Measurements from ENCODE around the gene MISFA.
"Not testable (repeated sequence)": the region's sequence is repeated elsewhere in the genome, so short reads cannot be mapped to it uniquely, and the experiment has no call there.

Gene MISFA

GRCh38 chr11:18599739-18600230 is at the start of gene MISFA:
Gene MISFA, plus strand, starts transcription at chr11:18599789. Its CDS starts 140 bp downstream, at chr11:18599929.
- DNase-seq (ENCODE audit: low spot score) = no peak

DNA sequence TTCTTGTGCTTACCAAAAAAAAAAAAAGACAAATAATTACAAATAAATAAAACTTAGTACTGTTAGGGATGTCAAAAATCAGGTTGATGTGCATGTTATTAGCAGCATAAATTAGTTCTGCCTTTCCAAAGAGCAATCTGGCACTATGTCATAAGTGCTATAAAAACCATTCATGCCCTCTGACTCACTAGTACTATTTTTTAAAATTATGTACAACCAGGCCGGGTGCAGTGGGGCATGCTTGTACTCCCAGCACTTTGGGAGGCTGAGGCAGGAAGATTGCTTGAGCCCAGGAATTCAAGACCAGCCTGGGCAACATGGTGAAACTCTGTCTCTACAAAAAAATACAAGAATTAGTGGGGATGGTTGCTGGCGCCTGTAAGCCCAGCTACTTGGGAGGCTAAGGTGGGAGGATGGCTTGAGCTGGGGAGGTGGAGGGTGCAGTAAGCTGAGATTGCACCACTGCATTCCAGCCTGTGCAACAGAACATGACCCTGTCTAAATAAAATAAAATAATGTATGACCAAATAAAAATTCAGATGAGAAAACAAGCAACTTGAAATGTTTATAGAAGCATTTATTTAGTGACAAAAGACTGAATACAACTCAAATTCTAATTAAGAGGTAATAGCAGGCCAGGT is 36.4 kb upstream of the MISFA start:
- DNase-seq (ENCODE audit: low spot score) = no peak

GRCh38 chr11:18564149-18564548 is 35.4 kb upstream of the MISFA start:
- DNase-seq (ENCODE audit: low spot score) = no peak

DNA sequence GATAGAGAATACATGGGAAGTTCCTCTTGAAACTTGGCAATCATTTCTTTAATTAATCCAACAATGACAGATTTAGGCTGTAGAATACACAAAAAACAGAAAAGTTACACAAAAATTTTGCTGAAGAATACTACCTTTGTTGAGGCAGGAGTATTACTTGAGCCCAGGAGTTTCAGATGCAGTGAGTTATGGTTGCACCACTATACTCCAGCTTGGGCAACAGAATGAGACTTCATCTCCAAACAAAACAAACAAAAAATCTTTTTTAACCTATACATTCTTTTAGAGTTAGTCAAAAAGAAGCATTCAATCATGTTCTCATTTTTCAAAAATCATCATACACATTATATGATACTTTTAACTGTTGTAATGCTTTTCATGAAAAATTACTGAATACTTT is 33.2 kb upstream of the MISFA start:
- DNase-seq (ENCODE audit: low spot score) = no peak

DNA sequence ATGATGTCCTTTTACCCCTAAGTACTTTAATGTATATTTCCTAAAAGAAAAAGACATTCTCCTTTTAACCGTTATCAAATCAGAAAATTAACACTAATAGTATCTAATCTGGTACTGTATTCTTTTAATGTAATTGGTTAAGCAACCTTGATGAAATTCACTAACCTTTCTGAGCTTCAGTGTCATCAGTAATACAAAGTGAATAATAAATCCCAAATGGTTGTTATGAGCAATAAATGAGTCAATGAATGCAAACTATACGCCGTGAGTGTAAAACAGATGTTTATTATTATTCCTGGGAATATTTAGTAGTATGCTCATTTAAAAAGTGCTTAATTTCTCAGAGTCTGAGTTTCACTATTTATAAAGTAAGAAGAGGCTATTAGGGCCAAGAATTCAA is 32.5 kb upstream of the MISFA start:
- DNase-seq (ENCODE audit: low spot score) = no peak

DNA sequence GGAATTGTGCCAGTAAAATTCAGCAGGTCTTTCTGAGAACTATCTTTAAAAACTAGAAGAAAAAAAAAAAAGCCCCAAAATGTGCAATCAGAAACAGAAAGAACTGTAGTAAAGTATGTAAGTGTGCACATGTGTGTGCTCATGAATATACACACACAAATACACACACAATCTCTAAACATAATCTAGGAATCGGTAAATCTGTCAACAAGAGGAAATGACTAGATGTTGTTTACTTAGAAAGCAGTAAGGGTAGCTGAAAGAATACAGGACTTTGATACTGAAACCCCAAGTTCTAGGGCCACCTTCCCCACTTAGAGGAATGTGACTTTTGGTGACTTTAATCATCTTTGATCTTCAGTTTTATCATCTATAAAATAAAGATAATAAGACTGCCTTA is 24.2 kb upstream of the MISFA start:
- DNase-seq (ENCODE audit: low spot score) = no peak

GRCh38 chr11:18578975-18579598 is 20.5 kb upstream of the MISFA start:
- no peak for DNase-seq (ENCODE audit: low spot score)

DNA sequence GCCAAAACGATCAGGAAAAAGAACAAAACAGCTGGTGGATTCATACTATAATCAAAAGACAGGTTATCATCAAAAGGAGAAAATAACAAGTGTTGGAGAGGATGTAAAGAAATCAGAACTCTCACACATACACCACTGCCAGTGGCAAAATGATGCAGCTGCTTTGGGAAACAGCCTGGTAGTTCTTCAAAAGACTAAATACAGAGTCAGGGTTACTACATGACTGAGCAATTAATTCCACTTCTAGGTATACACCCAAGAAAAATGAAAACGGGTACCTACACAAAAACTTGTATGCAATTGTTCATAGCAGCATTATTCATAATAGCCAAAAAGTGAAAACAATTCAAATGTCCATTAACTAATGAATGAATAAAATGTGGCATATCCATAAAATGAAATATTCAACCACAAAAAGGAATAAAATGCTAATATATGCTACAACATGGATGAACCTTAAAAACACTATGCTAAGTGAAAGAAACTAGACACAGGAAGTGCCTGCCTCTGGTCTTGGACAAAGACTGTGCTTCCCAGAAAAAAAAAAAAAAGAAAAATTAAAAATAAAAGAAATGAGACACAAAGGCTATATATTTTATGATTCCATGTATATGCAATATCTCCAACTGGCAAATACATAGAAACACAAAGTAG is 19.3 kb upstream of the MISFA start:
- no peak for DNase-seq (ENCODE audit: low spot score)

DNA sequence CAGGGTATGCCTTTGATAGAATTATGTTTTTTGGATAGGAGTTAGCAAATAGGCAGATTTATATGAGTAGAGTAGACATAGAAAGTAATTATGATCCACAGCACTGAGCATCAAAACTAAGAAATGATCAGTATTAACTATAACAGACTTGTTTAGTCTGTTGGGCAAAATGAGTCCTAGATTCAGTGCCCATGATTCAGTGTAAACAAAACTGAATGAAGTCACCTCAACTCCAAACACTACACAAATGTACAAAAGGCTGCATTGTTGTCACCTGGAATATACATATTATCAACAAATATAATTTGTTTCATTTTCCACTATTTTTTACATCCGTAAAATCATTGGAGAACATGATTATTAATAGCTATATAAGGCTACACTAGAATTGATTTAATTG is 17.8 kb upstream of the MISFA start:
- no peak for DNase-seq (ENCODE audit: low spot score)

DNA sequence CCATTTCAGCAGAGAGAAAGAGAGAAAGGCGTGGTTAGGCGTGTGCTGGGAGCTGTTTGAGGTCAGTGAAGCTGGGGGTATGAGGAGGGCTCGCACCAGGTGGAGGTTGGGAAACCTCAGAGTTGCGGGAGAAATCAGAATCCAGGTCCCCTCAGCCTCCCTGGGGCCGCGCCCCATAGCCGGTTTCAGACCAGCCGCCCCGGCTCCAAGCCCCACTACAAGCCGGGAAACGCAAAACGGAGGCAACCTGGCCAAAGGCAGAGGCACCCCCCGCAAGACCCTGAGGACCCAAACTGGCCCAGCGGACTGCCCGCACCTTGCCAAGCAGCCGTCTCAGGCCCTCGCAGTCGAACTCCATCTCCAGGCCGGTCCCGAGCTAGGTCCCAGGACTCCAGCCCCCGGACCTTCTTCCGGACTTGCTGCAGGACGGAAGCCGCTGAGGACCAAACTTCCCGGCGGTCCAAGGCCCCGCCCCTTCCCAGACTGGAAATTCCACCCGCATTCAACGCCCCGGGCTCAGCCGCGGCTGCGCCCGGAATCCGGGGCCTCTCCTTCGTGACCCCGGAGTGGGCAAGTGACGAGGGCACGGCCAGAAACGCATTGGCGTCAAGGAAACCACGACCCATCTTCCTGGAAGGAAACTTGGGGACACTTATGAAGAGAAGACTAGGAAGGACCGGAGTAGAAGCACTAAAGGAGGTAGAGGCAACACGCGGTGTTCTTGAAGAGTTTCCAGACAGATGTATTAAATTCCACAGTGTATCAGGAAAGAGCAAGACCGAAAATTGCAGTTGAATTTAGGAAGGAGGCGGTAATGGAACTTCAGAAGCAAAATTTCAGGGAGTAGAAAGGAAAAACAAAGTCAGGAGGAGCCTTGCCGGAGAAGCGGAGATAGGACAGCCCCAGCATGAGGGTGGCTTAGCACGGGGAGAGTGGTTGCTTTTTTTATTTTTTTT is 11.0 kb upstream of the MISFA start, which contains the start of gene UEVLD:
UEVLD (minus strand) TSS at position 438 of the 956 bp plus-strand sequence; CDS start at position 358, 80 bp downstream.
- peak; percentile 95 for DNase-seq (ENCODE audit: low spot score)

GRCh38 chr11:18590571-18590970 is 9.0 kb upstream of the MISFA start:
- no peak for DNase-seq (ENCODE audit: low spot score)

DNA sequence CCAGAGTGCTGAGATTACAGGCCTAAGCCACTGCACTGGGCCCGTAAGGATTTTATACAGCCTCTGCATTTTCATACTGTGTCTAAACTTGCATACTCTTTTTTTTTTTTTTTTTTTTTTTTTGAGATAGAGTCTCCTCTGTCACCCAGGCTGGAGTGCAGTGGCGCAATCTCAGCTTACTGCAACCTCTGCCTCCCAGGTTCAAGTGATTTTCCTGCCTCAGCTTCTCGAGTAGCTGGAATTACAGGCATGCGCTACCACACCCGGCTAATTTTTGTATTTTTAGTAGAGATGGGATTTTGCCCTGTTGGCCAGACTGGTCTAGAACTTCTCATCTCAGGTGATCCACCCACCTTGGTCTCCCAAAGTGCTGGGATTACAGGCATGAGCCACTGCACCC is 5.5 kb upstream of the MISFA start:
- not testable (repeated sequence) for DNase-seq (ENCODE audit: low spot score)

GRCh38 chr11:18594999-18595749 is 4.4 kb upstream of the MISFA start:
- no peak for DNase-seq (ENCODE audit: low spot score)

DNA sequence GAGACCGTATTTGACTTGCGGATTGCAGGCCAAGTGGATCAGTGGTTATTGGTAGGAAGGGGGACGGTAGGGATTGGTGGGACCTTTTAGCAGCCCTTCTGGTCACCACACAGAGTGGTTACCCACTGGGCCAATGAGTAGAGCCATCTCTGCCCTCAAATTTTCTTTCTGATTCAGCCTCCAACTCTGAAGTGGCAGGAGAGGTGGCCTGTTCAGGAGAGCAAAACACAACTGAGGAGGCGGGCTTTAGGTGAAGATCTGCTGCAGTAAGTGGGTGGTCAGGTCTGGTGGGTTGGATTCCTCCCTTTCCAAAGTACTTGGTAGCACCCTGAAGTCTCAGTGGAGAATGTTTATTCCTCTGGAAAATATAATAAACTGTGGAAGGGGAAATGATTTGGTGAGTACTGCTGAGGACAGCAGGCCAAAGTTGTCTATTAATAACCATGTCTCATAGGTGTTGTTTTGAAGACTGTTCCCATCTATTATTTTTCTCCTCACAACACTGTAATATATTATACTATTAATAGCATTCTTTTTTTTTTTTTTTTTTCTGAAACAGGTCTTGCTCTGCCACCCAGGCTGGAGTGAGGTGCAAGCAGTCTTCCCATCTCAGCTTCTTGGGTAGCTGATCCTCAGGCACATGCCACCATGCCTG is 1.5 kb downstream of the MISFA start:
- no peak for DNase-seq (ENCODE audit: low spot score)

GRCh38 chr11:18608376-18608775 is 8.8 kb downstream of the MISFA start:
- no peak for DNase-seq (ENCODE audit: low spot score)

- DNase-seq (ENCODE audit: low spot score) = no peak
Measured at GRCh38 chr11:18611196-18611595, 11.6 kb downstream of the MISFA start.

DNA sequence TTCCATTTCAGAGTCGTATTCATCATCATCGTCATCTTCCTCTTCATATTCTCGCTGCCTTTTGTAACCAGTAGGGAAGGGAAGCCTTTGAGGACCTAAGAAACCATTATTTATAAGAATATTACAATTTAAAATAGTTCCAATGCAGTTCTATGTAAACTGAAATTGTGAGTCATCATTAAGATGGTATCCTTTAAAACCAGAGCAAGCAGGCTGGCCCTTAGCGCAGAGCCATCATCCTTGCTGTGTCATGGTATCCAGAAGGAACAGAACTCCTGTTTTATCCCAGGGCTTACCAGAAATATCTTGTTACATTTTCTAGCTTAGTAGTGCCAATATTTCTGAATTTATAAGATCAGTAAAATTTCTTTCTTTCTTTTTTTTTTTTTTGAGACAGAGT is 12.8 kb downstream of the MISFA start:
- no peak for DNase-seq (ENCODE audit: low spot score)

DNA sequence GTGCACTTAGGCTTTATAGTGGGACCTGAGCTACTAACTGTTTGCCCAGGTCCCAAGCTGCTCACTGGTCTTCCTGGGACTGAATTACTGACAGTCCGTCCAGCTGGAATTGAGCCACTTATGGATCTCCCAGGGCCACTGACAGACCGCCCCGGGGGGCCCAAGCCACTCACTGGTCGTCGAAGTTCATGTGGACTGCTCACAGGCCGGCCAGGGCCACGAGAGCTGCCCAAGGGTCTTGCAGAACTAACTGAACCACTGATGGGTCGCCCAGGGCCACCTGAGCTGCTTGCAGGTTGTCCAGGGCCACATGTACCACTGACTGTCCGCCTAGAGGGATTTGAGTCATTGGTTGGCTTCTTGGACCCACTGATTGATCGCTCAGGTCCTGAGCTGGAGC is 15.1 kb downstream of the MISFA start:
- DNase-seq (ENCODE audit: low spot score) = no peak

DNA sequence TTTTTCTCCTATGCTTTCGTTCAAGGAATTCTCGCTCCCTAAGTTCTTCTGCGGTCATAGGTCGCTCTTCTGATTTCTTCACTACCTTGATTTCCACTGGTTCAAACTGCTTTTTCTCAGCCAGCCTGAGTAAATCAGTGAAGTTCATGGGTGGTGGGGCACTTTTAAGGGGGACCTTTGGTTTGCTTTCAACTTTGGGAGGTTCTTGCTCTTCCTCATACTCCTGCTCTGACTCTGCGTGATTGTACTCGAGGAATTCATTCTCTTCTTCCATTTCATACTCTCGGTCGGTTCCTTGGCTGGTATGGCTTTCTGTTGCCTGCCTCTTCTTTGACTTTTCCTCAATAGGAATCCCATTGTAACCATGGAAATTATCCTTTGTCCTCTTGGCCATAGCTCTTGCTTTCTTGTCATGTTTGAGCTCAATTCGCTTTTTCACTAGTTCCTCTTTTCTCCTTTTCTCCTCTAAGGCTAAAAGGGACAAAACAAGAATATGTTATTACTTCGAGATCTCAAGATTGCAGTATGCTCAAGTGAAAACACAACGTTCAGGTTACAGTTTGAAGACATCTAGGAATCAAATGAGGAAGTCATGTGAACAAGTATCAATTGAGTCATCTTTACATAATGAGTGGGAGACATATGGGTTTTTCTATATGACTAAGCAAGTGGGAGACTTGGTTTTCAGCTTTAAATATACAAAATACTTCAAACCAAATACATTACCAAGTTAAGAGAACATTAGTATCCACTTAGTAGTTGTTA is 16.2 kb downstream of the MISFA start:
- DNase-seq (ENCODE audit: low spot score) = no peak
